SH-SY5Y (cell line): ENCODE measurements around the gene NBAS.

Experiments
- GATA2 ChIP-seq: IDR thresholded peaks from 2 replicates; pipeline ENCODE4 v1.6.1; 2011; ENCODE audit warnings: mild to moderate bottlenecking, low read depth, low read length
- GATA3 ChIP-seq: IDR thresholded peaks from 2 replicates; pipeline ENCODE4 v1.6.1; 2011; ENCODE audit warnings: low read depth, mild to moderate bottlenecking, low read length, moderate library complexity

DNA sequence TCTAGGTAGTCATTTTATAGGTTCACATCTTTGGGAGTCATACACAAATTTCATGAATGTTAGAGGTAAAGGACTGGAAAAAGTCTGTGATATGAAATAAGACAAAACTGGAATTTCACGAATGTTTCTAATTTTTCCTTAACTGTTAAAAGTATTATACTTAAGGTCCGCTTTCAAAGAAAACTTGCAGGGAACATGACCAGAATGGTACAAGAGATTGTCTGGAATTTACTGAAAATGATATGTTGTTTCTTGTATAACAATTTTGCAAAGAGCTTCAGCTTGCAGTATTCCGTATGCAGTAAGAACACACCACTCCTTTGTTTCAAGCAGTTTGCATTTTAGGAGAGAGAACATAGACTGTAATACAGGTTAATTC is 32.2 kb upstream of the NBAS start:
- no peak for TF ChIP-seq GATA3
- no peak for TF ChIP-seq GATA2
